Brain microvascular endothelial cell (primary cell): ENCODE measurements around the gene MTHFD2L.

Source experiments
- DNase-seq: peaks from one replicate; pipeline ENCODE4 v3.0.0-alpha.2; 2020
- H3K27ac ChIP-seq: fragments of 250-450 bp; sonication (Bioruptor Pico); 2 replicates; pipeline ENCODE4 v1.5.1; 2020; ENCODE audit warnings: mild to moderate bottlenecking, moderate library complexity
- H3K27me3 ChIP-seq: fragments of 250-450 bp; sonication (Bioruptor Pico); replicated peaks from 2 replicates; pipeline ENCODE4 v1.5.1; 2020; ENCODE audit warnings: mild to moderate bottlenecking
- H3K36me3 ChIP-seq: fragments of 250-450 bp; sonication (Bioruptor Pico); replicated peaks from 2 replicates; pipeline ENCODE4 v1.5.1; 2020; ENCODE audit warnings: mild to moderate bottlenecking
- H3K4me3 ChIP-seq: 2 replicates; pipeline ENCODE4 v1.5.1; 2011; ENCODE audit warnings: low read depth, mild to moderate bottlenecking, control low read depth, low read length, moderate library complexity
- CTCF ChIP-seq: IDR thresholded peaks from 2 replicates; pipeline ENCODE4 v1.5.1; 2011; ENCODE audit warnings: low read depth, mild to moderate bottlenecking, moderate library complexity, low read length, control low read depth, inconsistent platforms; ENCODE audit errors: missing control alignments
- in situ Hi-C: cut with HindIII; loops from 2 replicates; pipeline ENCODE4 v1.10.0; 2017; ENCODE audit warnings: low sequenced_read_pairs, low pct_ligation_motif_present

MTHFD2L gene

GRCh38 chr4:74178798-74179197 is 20.9 kb downstream of the MTHFD2L start:
- Histone ChIP-seq H3K27me3 (no peaks in the 10 kb centered on the region), H3K27ac (no peak overlapping the region), H3K36me3 (no peaks in the 10 kb centered on the region), H3K4me3 (no peak overlapping the region)
- in situ Hi-C loops: loop anchor here (25.0 kb wide), 1 partner anchor 134 kb away; the partner anchor contains the start of gene EPGN
- TF ChIP-seq CTCF: no peak
- no peak for DNase-seq

- no peak for DNase-seq
- Histone ChIP-seq H3K27ac (no peak overlapping the region), H3K36me3 (no peaks in the 10 kb centered on the region), H3K27me3 (no peaks in the 10 kb centered on the region), H3K4me3 (no peak overlapping the region)
- in situ Hi-C loops: loop anchor here (25.0 kb wide), 1 partner anchor 131 kb away; the partner anchor contains the start of gene EPGN
- TF ChIP-seq CTCF: no peak
These were observed 23.3 kb downstream of the MTHFD2L start for GRCh38 chr4:74181219-74181618.

- Histone ChIP-seq H3K36me3 (no peaks in the 10 kb centered on the region), H3K4me3 (no peak overlapping the region), H3K27me3 (no peaks in the 10 kb centered on the region), H3K27ac (no peak overlapping the region)
- DNase-seq: no peak
- in situ Hi-C loops: loop anchor here (25.0 kb wide), 1 partner anchor 123 kb away; the partner anchor contains the start of gene EPGN
- no peak for TF ChIP-seq CTCF
These were observed 31.0 kb downstream of the MTHFD2L start for GRCh38 chr4:74188912-74189311.

GRCh38 chr4:74189331-74190043 is 31.6 kb downstream of the MTHFD2L start:
- no peak overlapping the region for H3K4me3 ChIP-seq
- H3K36me3 ChIP-seq: no peaks in the 10 kb centered on the region
- in situ Hi-C loops: loop anchor here (25.0 kb wide), 1 partner anchor 123 kb away; the partner anchor contains the start of gene EPGN
- DNase-seq: no peak
- peak; percentile 64 for TF ChIP-seq CTCF
- no peaks in the 10 kb centered on the region for H3K27me3 ChIP-seq
- H3K27ac ChIP-seq: no peak overlapping the region

GRCh38 chr4:74190332-74190731 is 32.4 kb downstream of the MTHFD2L start:
- in situ Hi-C loops: loop anchor here (25.0 kb wide), 1 partner anchor 122 kb away; the partner anchor contains the start of gene EPGN

More at GRCh38 chr4:74190332-74190731, 32.4 kb downstream of the MTHFD2L start:
- H3K27me3 ChIP-seq: no peaks in the 10 kb centered on the region
- no peak overlapping the region for H3K4me3 ChIP-seq
- no peak for DNase-seq
- no peak for TF ChIP-seq CTCF
- no peak overlapping the region for H3K27ac ChIP-seq
- no peaks in the 10 kb centered on the region for H3K36me3 ChIP-seq
